ENCODE data around the gene GDI2. TPM values are rescaled to one million over a fixed set of nuclear protein-coding genes. Genes with fewer than 3 reads are reported as not detected.

GDI2 gene
- 192 TPM for total RNA-seq
- long read RNA-seq, transcript GDI2-203 (11 exons, 2,412 nt), result major isoform, 237 of 274 reads
- long read RNA-seq, transcript GDI2-202 (10 exons, 1,408 nt), result minor isoform, 7 of 274 reads
- long read RNA-seq, partial matches to known transcripts, result 18 of 274 reads
- long read RNA-seq, other reads (novel, unspliced or antisense), result 12 of 274 reads

DNA sequence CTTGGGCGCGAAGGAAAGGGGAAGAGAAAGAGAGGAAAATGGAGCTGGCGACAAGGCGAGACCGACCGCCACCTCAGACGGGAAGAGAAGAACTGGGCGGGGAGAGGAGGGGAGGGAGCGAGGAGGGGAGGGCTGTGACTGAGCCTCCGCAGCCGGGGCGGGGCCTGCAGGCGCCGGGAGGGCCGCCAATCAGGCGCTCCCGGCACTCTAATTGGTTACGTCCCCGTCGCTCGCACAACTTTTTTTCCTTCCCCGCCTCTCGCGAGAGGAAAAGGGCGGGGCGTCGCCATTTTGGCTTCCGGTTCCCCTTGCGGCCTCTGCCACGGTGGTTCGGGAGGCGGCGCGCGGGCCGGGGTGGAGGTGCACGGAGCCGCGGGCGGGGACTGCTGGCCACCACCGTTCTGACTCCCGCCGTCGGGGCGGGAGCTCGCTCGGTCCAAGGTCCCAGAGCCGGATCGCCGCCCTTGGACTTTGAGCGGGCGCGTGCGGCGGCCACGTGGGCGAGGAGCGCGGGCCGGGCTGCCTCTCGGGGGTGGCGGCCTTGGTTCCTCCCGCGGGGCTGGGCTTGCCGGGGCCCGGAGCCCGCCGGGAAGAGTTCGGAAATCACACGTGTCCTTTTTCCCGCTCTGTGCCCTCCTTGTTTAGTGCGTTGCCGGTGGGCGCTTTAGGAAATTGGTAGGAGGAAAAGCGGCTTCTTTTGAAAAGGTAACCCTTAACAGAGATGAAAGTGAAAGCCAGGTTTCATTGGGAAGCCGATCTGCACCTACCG, at the start of gene GDI2:
Gene GDI2, minus strand, starts transcription at position 94 of the 769 bp plus-strand sequence. CDS start 176 bp downstream, outside the sequence.
- Histone ChIP-seq H3K27me3 (ENCODE audit: low read depth) (no peaks in the 10 kb centered on the region), H3K4me1 (peaks cover 44% of the 10 kb centered on the region), H3K9me3 (no peaks in the 10 kb centered on the region), H3K36me3 (no peaks in the 10 kb centered on the region), H3K27ac (peak within 1 kb of the TSS; percentile 97), H3K4me3 (peak within 1 kb of the TSS; percentile 90)
- TF ChIP-seq, protein P1, sequence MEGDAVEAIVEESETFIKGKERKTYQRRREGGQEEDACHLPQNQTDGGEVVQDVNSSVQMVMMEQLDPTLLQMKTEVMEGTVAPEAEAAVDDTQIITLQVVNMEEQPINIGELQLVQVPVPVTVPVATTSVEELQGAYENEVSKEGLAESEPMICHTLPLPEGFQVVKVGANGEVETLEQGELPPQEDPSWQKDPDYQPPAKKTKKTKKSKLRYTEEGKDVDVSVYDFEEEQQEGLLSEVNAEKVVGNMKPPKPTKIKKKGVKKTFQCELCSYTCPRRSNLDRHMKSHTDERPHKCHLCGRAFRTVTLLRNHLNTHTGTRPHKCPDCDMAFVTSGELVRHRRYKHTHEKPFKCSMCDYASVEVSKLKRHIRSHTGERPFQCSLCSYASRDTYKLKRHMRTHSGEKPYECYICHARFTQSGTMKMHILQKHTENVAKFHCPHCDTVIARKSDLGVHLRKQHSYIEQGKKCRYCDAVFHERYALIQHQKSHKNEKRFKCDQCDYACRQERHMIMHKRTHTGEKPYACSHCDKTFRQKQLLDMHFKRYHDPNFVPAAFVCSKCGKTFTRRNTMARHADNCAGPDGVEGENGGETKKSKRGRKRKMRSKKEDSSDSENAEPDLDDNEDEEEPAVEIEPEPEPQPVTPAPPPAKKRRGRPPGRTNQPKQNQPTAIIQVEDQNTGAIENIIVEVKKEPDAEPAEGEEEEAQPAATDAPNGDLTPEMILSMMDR (IDR thresholded peaks at IDR 0.05), result no peak
- intact Hi-C loops (cut with DNase I), result no loop called here
- peak; percentile 96 for DNase-seq
- ATAC-seq, result peak; percentile 99

DNA sequence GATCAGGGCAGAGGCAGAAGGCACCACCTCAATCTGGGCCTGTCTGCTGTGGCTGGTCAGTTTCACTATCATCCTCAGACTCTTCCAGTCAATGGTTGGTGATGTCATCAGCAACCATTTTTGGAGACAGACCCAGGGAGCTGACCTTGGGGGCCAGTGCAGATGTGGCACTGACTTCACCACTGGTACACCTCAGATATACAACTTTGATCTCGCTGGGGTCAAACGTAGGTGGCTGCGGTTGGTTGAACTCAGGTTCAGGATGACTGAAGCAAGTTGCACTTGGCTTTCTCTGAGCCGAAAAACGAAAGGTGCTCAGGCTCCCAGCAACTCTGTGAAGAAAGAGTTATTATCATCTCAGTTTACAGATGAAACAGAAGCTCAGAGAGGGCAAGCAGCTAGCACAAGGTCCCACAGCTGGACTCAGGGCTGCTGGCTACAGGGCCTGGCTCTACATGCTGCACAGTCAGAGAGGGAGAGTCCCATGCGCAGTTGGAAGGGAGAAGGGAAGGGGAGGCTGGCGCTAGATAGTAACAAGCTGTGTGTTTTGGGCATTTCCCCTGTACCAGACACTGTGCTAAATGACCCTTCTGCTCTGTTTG, 49.2 kb upstream of the GDI2 start:
- Histone ChIP-seq H3K27ac (no peak overlapping the region), H3K4me1 (no peaks in the 10 kb centered on the region), H3K27me3 (ENCODE audit: low read depth) (no peaks in the 10 kb centered on the region), H3K4me3 (no peak overlapping the region), H3K36me3 (no peaks in the 10 kb centered on the region), H3K9me3 (no peaks in the 10 kb centered on the region)
- intact Hi-C loops (cut with DNase I), result no loop called here
- ATAC-seq, result no peak
- TF ChIP-seq, protein P1 (IDR thresholded peaks at IDR 0.05), result no peak
- no peak for DNase-seq

DNA sequence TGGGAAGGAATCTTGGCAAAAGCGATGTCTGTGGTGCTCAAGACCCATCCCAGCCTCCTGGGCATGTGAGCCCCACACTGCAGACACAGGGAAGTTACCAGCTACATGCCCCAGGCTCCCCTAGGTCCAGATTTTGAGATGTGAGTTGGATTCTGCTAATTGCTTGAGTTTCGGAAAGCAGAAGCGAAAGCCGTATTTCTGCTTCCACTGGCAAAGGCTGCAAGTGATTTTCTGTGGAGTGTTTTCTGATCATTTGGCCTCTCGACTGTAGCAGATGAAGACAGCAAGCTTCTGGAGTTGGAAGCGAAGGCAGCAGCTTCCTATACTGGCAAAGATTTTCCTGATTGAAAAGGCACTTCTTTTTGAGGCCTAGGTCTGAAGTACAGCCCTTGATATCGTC, 46.8 kb upstream of the GDI2 start:
- TF ChIP-seq, protein P1 (IDR thresholded peaks at IDR 0.05), result no peak
- ATAC-seq, result no peak
- H3K36me3 ChIP-seq, result no peaks in the 10 kb centered on the region
- no peak for DNase-seq
- intact Hi-C loops (cut with DNase I), result no loop called here
- H3K27ac ChIP-seq, result no peak overlapping the region
- no peaks in the 10 kb centered on the region for H3K4me1 ChIP-seq
- no peaks in the 10 kb centered on the region for H3K27me3 ChIP-seq (ENCODE audit: low read depth)
- no peak overlapping the region for H3K4me3 ChIP-seq
- no peaks in the 10 kb centered on the region for H3K9me3 ChIP-seq

DNA sequence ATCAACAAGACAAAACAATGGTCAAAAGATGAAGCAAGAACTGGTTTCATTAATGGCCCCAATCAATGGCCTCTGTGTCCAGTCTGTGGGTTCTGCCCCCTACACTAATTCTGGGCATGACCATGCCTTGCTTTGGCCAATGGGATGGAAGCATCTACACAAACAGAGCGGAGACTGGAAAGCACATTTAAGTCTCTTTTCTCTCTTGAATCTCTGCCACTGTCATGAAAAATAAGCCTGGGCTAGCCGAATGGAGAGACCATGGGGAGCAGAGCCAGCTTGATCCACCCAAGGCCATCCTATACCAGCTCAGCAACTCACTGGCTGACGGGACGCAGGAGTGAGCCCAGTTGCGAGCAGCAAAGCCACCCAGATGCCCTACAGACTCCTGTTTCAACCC, 45.6 kb upstream of the GDI2 start:
- no peaks in the 10 kb centered on the region for H3K4me1 ChIP-seq
- ATAC-seq (no peak), DNase-seq (no peak)
- intact Hi-C loops (cut with DNase I), result no loop called here
- TF ChIP-seq, protein P1 (IDR thresholded peaks at IDR 0.05), result no peak
- H3K27me3 ChIP-seq (ENCODE audit: low read depth), result no peaks in the 10 kb centered on the region
- no peaks in the 10 kb centered on the region for H3K36me3 ChIP-seq
- H3K27ac ChIP-seq, result no peak overlapping the region
- H3K4me3 ChIP-seq, result no peak overlapping the region
- H3K9me3 ChIP-seq, result no peaks in the 10 kb centered on the region

DNA sequence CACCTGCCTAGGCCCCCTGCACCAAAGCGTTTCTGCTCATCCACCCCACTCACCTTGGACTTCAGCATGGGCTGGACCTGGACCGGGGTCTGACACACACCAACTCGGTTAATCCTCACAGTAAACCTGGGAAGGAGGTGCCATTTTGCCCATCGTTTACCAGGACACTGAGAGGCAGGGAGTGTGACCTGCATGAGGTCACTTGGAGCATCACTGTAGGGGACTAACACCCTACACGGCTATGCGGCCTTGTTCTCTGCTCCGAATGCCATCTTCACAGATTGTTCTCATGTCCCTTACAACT, 43.4 kb upstream of the GDI2 start:
- no peaks in the 10 kb centered on the region for H3K9me3 ChIP-seq
- intact Hi-C loops (cut with DNase I), result no loop called here
- DNase-seq, result no peak
- TF ChIP-seq, protein P1 (IDR thresholded peaks at IDR 0.05), result no peak
- no peaks in the 10 kb centered on the region for H3K36me3 ChIP-seq
- H3K4me1 ChIP-seq, result no peaks in the 10 kb centered on the region
- H3K27me3 ChIP-seq (ENCODE audit: low read depth), result no peaks in the 10 kb centered on the region
- H3K27ac ChIP-seq, result no peak overlapping the region
- ATAC-seq, result no peak
- no peak overlapping the region for H3K4me3 ChIP-seq

Measured in lower lobe of right lung (tissue), 2 donors.